ENCODE results near the gene WDR1.

Gene WDR1

GRCh38 chr4:10045481-10045880, 71.1 kb downstream of the WDR1 start:
- H3K79me2 ChIP-seq, result no peaks in the 10 kb centered on the region
- H3K4me2 ChIP-seq (ENCODE audit: low read length), result no peak overlapping the region
- TF ChIP-seq CTCF (IDR thresholded peaks at IDR 0.05), result no peak
- H3K4me1 ChIP-seq, result peaks cover 7% of the 10 kb centered on the region
- no peaks in the 10 kb centered on the region for H3K36me3 ChIP-seq (ENCODE audit: control insufficient read depth, insufficient read depth, low read length)
- no peak overlapping the region for H2AFZ ChIP-seq
- H3K9ac ChIP-seq, result no peak overlapping the region
- no peaks in the 10 kb centered on the region for H3K27me3 ChIP-seq (ENCODE audit: control insufficient read depth, insufficient read depth, low read length)
- no peak overlapping the region for H3K27ac ChIP-seq
- no peaks in the 10 kb centered on the region for H3K9me3 ChIP-seq (ENCODE audit: control insufficient read depth, low read length)
- no peak overlapping the region for H3K4me3 ChIP-seq (ENCODE audit: low read depth, low read length)

GRCh38 chr4:10041036-10041435, 75.6 kb downstream of the WDR1 start:
- no peaks in the 10 kb centered on the region for H3K9me3 ChIP-seq (ENCODE audit: control insufficient read depth, low read length)
- H3K4me1 ChIP-seq, result no peaks in the 10 kb centered on the region
- H3K4me2 ChIP-seq (ENCODE audit: low read length), result no peak overlapping the region
- H3K4me3 ChIP-seq (ENCODE audit: low read depth, low read length), result no peak overlapping the region
- TF ChIP-seq CTCF (IDR thresholded peaks at IDR 0.05), result no peak
- no peak overlapping the region for H2AFZ ChIP-seq
- no peaks in the 10 kb centered on the region for H3K79me2 ChIP-seq
- H3K9ac ChIP-seq, result no peak overlapping the region
- no peak overlapping the region for H3K27ac ChIP-seq
- H3K27me3 ChIP-seq (ENCODE audit: control insufficient read depth, insufficient read depth, low read length), result no peaks in the 10 kb centered on the region
- H3K36me3 ChIP-seq (ENCODE audit: control insufficient read depth, insufficient read depth, low read length), result no peaks in the 10 kb centered on the region

GRCh38 chr4:10040049-10040892, 76.3 kb downstream of the WDR1 start:
- Histone ChIP-seq H3K4me1 (no peaks in the 10 kb centered on the region), H3K36me3 (ENCODE audit: control insufficient read depth, insufficient read depth, low read length) (no peaks in the 10 kb centered on the region), H3K79me2 (no peaks in the 10 kb centered on the region), H2AFZ (no peak overlapping the region), H3K4me3 (ENCODE audit: low read depth, low read length) (no peak overlapping the region), H3K27ac (no peak overlapping the region), H3K27me3 (ENCODE audit: control insufficient read depth, insufficient read depth, low read length) (no peaks in the 10 kb centered on the region), H3K9ac (no peak overlapping the region), H3K4me2 (ENCODE audit: low read length) (no peak overlapping the region), H3K9me3 (ENCODE audit: control insufficient read depth, low read length) (no peaks in the 10 kb centered on the region)
- no peak for TF ChIP-seq CTCF (IDR thresholded peaks at IDR 0.05)

GRCh38 chr4:10036807-10037342, 79.7 kb downstream of the WDR1 start:
- H3K4me3 ChIP-seq (ENCODE audit: low read depth, low read length), result no peak overlapping the region
- no peaks in the 10 kb centered on the region for H3K27me3 ChIP-seq (ENCODE audit: control insufficient read depth, insufficient read depth, low read length)
- no peak overlapping the region for H3K4me2 ChIP-seq (ENCODE audit: low read length)
- no peak for TF ChIP-seq CTCF (IDR thresholded peaks at IDR 0.05)
- no peaks in the 10 kb centered on the region for H3K36me3 ChIP-seq (ENCODE audit: control insufficient read depth, insufficient read depth, low read length)
- H3K27ac ChIP-seq, result no peak overlapping the region
- no peak overlapping the region for H2AFZ ChIP-seq
- H3K9ac ChIP-seq, result no peak overlapping the region
- H3K4me1 ChIP-seq, result peaks cover 5% of the 10 kb centered on the region
- no peaks in the 10 kb centered on the region for H3K9me3 ChIP-seq (ENCODE audit: control insufficient read depth, low read length)
- H3K79me2 ChIP-seq, result no peaks in the 10 kb centered on the region

- H3K79me2 ChIP-seq, result no peaks in the 10 kb centered on the region
- no peaks in the 10 kb centered on the region for H3K27me3 ChIP-seq (ENCODE audit: control insufficient read depth, insufficient read depth, low read length)
- peaks cover 5% of the 10 kb centered on the region for H3K4me1 ChIP-seq
- H3K9ac ChIP-seq, result no peak overlapping the region
- no peaks in the 10 kb centered on the region for H3K9me3 ChIP-seq (ENCODE audit: control insufficient read depth, low read length)
- H3K4me3 ChIP-seq (ENCODE audit: low read depth, low read length), result no peak overlapping the region
- no peaks in the 10 kb centered on the region for H3K36me3 ChIP-seq (ENCODE audit: control insufficient read depth, insufficient read depth, low read length)
- no peak overlapping the region for H3K4me2 ChIP-seq (ENCODE audit: low read length)
- no peak for TF ChIP-seq CTCF (IDR thresholded peaks at IDR 0.05)
- no peak overlapping the region for H3K27ac ChIP-seq
- no peak overlapping the region for H2AFZ ChIP-seq
These were observed 81.5 kb downstream of the WDR1 start for GRCh38 chr4:10035130-10035529.
